Urinary bladder (tissue), 2 donors: Measurements from ENCODE around the gene SMAD4. TPM values are rescaled to one million over a fixed set of nuclear protein-coding genes. Genes with fewer than 3 reads are reported as not detected.

ENCODE experiments used
- polyA plus RNA-seq: library from polyadenylated mRNA; stranded (reverse); fragments of 200-250 nt; gene quantifications from one replicate; pipeline ENCODE4 v1.2.3, GENCODE V29; 2013
- total RNA-seq: library from RNA; depleted of rRNA; stranded (reverse); fragments of >200 nt; gene quantifications from one replicate; pipeline ENCODE4 v1.2.3, GENCODE V29; 2014
- donor health status: healthy.

SMAD4 gene
- total and polyA plus RNA-seq, 2 donors, result 58.1 to 108 TPM

Other genes starting within 250 kb of the SMAD4 start
- gene MRO, start 210.2 kb upstream of the SMAD4 start, total RNA-seq, result 1.2 TPM
- gene MRO, start 210.2 kb upstream of the SMAD4 start, polyA plus RNA-seq, result 0.90 TPM
- gene ME2, start 151.1 kb upstream of the SMAD4 start, total RNA-seq, result 66.0 TPM
- gene ME2, start 151.1 kb upstream of the SMAD4 start, polyA plus RNA-seq, result 30.9 TPM
- 7.3 TPM for gene ELAC1, start 62.2 kb upstream of the SMAD4 start, total RNA-seq
- 6.9 TPM for gene ELAC1, start 62.2 kb upstream of the SMAD4 start, polyA plus RNA-seq
- gene MEX3C, start 167.5 kb downstream of the SMAD4 start, total RNA-seq, result 53.8 TPM
- gene MEX3C, start 167.5 kb downstream of the SMAD4 start, polyA plus RNA-seq, result 21.5 TPM